ENCODE data around the gene GFOD1. TPM values are rescaled to one million over a fixed set of nuclear protein-coding genes. Genes with fewer than 3 reads are reported as not detected.
"Not testable (repeated sequence)": the region's sequence is repeated elsewhere in the genome, so short reads cannot be mapped to it uniquely, and the experiment has no call there.

The GFOD1 gene
- total RNA-seq, 1 donor from 2014 or later = 33.7 TPM

- peak within 1 kb of the TSS; percentile 90 for H3K4me3 ChIP-seq
- peak within 1 kb of the TSS; percentile 89 for H3K27ac ChIP-seq
- TF ChIP-seq CTCF (IDR thresholded peaks at IDR 0.05) = no peak
- intact Hi-C loops (cut with DNase I) = no loop called here
- peaks cover 29% of the 10 kb centered on the region for H3K36me3 ChIP-seq
- H3K9me3 ChIP-seq = no peaks in the 10 kb centered on the region
- peaks cover 6% of the 10 kb centered on the region for H3K4me1 ChIP-seq
- DNase-seq = peak; percentile 96
- no peaks in the 10 kb centered on the region for H3K27me3 ChIP-seq
- ATAC-seq = peak; percentile 97
Measured at GRCh38 chr6:13328076-13328874, 159.1 kb downstream of the GFOD1 start, which contains the start of gene TBC1D7. TSS of gene TBC1D7 (minus strand) at chr6:13328537. CDS start at chr6:13326898, 1,639 bp downstream.

- Histone ChIP-seq H3K4me3 (peak overlapping the region; percentile 90), H3K4me1 (peaks cover 6% of the 10 kb centered on the region), H3K9me3 (no peaks in the 10 kb centered on the region), H3K27ac (peak overlapping the region; percentile 89), H3K27me3 (no peaks in the 10 kb centered on the region), H3K36me3 (peaks cover 35% of the 10 kb centered on the region)
- DNase-seq = no peak
- intact Hi-C loops (cut with DNase I) = no loop called here
- ATAC-seq = no peak
- no peak for TF ChIP-seq CTCF (IDR thresholded peaks at IDR 0.05)
Measured at GRCh38 chr6:13327691-13328075, 159.7 kb downstream of the GFOD1 start.

DNA sequence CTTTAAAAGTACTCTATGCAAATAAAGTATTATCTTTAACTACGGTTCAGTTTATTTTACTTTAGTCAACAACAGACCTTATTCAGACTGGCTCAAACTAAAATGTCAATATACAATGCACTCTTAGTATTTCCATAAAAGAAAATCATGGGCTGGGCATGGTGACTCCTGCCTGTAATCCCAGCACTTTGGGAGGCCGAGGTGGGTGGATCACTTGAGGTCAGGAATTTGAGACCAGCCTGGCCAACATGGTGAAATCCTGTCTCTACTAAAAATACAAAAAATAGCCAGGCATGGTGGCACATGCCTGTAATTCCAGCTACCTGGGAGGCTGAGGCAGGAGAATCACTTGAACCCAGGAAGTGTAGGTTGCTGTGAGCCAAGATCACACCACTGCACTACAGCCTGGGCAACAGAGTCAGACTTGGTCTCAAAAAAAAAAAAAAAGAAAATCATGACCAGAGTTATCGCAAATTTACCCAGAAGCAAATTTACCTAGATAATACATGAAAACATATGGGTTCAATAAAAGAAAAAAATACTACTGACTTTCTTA is 161.3 kb downstream of the GFOD1 start:
- H3K9me3 ChIP-seq; H3K4me1 ChIP-seq; intact Hi-C loops (cut with DNase I); DNase-seq; ATAC-seq; H3K27me3 ChIP-seq; H3K27ac ChIP-seq; H3K4me3 ChIP-seq: not testable (repeated sequence)
- H3K36me3 ChIP-seq = peaks cover 50% of the 10 kb centered on the region

- ATAC-seq = no peak
- Histone ChIP-seq H3K27me3 (no peaks in the 10 kb centered on the region), H3K4me3 (no peak overlapping the region), H3K36me3 (peaks cover 100% of the 10 kb centered on the region), H3K4me1 (no peaks in the 10 kb centered on the region), H3K27ac (no peak overlapping the region), H3K9me3 (no peaks in the 10 kb centered on the region)
- no peak for TF ChIP-seq CTCF (IDR thresholded peaks at IDR 0.05)
- DNase-seq = no peak
- intact Hi-C loops (cut with DNase I) = no loop called here
Measured at GRCh38 chr6:13319891-13320564, 167.4 kb downstream of the GFOD1 start.

DNA sequence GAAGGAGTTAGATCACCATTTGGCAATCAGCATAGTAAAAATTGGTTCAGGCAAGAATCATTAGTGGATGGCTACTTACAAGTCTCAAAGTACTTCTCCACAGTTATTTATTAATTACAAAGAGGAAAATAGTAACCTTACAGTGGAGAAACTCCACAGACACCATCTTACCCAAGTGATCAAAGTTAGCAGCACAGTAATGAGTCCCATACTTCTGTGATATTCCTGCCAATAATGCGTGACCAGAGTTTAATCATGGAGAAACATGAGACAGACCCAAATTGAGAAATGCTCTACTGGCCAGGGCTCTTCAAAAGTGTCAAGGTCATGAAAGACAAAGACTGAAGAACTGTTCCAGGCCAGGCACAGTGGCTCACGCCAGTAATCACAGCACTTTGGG is 168.6 kb downstream of the GFOD1 start:
- Histone ChIP-seq H3K36me3 (peaks cover 100% of the 10 kb centered on the region), H3K4me1 (no peaks in the 10 kb centered on the region), H3K27me3 (no peaks in the 10 kb centered on the region), H3K4me3 (no peak overlapping the region), H3K27ac (no peak overlapping the region), H3K9me3 (no peaks in the 10 kb centered on the region)
- intact Hi-C loops (cut with DNase I) = no loop called here
- TF ChIP-seq CTCF (IDR thresholded peaks at IDR 0.05) = no peak
- DNase-seq = no peak
- no peak for ATAC-seq

DNA sequence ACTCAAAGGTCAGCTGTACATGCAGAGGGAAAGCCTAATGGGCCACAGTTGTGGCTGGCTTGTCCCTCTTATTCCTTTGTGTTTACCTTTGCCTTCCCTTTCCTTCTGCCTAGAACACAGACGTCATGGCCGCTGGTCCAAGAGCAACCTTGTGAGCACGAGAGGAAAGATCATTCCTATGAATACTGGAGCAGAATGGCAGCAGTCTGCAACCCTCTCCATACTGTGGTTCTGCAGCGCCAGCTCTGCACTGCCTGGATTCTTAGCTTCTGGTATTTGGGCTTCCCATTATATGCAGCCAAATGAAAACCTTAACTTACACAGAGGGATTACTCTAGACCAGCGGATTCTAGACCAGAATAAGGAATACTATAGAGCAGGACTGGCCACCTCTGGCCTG is 171.5 kb downstream of the GFOD1 start:
- Histone ChIP-seq H3K4me3 (no peak overlapping the region), H3K27me3 (no peaks in the 10 kb centered on the region), H3K27ac (no peak overlapping the region), H3K4me1 (no peaks in the 10 kb centered on the region), H3K9me3 (no peaks in the 10 kb centered on the region), H3K36me3 (peaks cover 90% of the 10 kb centered on the region)
- no peak for TF ChIP-seq CTCF (IDR thresholded peaks at IDR 0.05)
- ATAC-seq (no peak), DNase-seq (no peak)
- intact Hi-C loops (cut with DNase I) = no loop called here

All from upper lobe of right lung (tissue), 1 donor.